KOPT-K1 (cell line): ENCODE measurements around the gene COL9A2.

Source experiments
- H3K27ac ChIP-seq: fragments of 200-600 bp; sonication (generic); 2 replicates; pipeline ENCODE4 v1.5.1; 2016; ENCODE audit warnings: antibody characterized with exemption, mild to moderate bottlenecking, low read depth, low read length; ENCODE audit not compliant: poor library complexity, severe bottlenecking
- H3K36me3 ChIP-seq: fragments of 200-600 bp; sonication (generic); 2 replicates; pipeline ENCODE4 v1.5.1; 2017; ENCODE audit warnings: antibody characterized with exemption, mild to moderate bottlenecking, low read length, moderate library complexity; ENCODE audit not compliant: insufficient read depth
- H3K9me3 ChIP-seq: fragments of 200-600 bp; sonication (generic); 2 replicates; pipeline ENCODE4 v1.5.1; 2017; ENCODE audit warnings: antibody characterized with exemption, low read length, mild to moderate bottlenecking; ENCODE audit not compliant: insufficient read depth, poor library complexity, severe bottlenecking

COL9A2 gene

DNA sequence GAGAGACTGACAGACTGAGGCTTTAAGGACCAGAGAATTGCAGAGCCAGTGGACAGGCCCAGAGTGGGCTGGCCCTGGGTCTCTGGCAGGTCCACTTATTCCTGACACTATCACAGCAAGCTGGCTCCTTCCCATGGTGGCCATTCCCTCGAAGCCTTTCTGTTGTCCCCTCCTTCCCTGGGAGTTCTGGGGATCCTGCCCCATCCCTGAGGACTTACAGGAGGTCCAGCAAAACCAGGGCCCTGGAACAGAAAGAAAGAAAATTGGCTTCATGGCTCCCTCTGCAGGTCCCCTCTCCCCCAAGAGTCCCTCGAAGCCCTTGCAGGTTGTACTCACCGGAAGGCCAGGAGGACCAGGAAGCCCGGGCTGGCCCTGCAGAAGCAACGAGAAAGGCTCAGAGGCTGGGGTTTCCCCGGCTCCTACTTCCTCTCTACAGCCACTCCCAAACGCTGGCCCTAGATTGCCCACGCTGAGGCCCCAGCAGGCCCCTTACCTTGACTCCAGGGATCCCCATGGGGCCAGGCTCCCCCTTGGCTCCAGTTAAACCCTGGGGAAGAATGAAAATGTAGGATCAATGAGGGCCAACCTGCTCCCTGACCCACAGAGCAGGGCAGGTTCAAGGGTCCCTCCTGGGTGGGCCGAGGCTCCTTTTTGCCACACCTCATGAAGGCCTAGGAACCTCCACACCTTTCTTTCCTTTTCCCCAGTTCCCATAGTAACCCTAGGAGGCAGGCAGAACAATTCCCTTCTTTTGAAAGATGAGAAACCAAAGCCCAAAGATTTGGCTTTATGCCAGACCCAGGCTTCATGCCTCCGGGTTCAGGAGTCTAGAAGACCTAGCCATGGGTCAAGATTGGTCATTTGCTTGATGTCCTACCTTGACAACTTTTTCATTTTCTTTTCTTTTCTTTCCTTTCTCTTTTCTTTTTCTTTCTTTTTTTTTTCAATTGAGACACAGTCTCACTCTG is 4.6 kb downstream of the COL9A2 start:
- Histone ChIP-seq H3K27ac (no peak overlapping the region), H3K9me3 (no peaks in the 10 kb centered on the region), H3K36me3 (no peaks in the 10 kb centered on the region)

DNA sequence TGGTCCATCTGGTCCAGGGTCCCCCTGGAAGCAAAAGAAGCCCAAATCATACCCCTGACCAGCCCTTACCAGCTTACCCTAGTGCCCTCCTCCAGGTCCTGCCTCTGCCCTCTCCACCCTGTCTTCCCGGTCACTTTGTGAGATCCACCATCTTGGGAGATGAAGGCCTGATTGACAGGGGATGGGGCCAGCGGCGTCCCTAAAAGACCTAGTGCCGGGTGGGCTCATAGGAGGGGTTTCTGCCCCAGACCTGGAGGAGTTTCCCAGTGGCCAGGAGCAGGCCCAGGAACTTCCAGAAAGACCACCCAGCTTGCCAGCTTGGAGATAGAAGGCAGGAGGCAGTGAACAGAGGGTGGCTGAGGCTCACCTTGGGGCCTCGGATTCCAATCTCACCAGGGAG is 5.4 kb downstream of the COL9A2 start:
- H3K27ac ChIP-seq = no peak overlapping the region
- H3K9me3 ChIP-seq = no peaks in the 10 kb centered on the region
- no peaks in the 10 kb centered on the region for H3K36me3 ChIP-seq

DNA sequence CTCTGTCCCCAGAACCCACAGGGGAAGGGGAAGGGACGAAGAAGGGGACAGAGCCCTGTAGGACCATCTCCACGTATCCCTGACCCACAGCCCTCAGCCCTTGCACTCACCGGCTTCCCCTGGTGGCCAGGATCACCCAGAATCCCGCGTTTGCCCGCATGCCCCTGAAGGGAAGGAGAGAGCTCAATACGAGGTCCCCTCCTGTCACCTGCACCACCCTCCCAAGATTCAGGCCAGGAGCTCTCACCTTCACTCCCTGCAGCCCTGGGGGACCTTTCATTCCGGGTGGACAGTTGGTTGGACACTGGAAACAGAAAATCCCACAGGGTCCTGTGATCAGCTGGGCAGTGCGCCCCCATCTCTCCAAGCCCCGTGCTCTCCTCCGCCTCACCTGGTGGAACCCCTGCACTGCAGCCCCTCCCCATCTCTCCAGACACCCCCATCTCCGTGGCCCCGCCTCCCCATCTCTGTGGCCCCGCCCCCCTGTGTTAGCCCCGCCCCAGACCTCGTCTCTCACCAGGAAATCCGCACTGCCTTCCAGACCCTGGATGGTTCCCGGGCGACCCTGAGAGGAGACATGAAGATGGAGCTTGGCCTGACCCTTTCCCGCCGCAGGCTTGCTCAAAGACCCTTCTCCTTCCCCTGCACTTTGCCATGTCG is 6.0 kb downstream of the COL9A2 start:
- no peak overlapping the region for H3K27ac ChIP-seq

DNA sequence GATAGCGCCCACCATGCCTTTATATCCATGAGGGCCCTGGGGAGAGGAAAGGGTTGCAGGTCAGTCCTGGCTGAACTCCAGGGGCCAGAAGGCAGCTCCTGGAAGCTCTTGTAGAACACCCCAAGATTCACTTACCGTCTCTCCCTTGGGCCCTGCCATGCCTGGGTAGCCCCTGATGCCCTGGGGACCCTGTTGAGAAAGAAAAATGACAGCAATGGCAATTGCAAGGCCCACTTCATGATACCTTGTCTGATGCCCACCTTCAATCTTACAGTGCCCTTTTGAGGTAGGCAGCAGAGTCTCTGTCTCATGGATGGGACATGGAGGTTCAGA is 7.0 kb downstream of the COL9A2 start:
- no peaks in the 10 kb centered on the region for H3K36me3 ChIP-seq
- H3K9me3 ChIP-seq = no peaks in the 10 kb centered on the region
- no peak overlapping the region for H3K27ac ChIP-seq

More for the DNA sequence above, 6.0 kb downstream of the COL9A2 start:
- Histone ChIP-seq H3K36me3 (no peaks in the 10 kb centered on the region), H3K9me3 (no peaks in the 10 kb centered on the region)

DNA sequence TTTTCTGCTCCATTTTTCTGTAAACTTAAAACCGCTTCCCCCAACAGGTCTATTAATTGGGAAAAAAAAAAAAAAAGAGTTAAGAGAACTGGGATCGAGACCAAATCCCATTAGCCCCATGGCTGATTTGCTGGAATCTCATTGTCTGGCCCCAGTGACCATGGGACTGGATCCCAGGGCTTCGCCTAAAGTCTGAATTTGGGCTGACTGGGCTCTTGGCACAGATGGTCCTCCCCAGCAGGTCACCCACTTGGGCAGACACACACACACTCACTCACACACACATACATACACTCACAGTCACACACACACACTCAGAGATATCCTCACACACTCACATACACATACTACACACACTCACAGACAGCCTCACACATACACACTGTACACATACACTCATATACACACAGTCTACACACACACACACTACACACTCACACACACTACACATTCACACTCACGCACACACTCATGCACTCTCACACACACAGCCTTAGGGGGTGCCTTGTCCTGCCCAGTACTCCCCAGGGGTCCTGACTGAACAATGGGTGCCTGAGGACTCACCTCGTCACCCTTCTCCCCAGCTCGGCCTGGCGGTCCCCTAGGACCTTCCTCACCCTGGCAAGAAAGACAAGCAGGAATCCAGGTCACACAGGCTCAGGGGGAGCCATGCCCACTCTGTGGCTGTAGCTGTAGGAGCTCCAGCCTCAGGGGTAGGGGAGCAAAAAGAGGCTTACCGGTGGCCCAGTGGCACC is 7.5 kb downstream of the COL9A2 start:
- Histone ChIP-seq H3K9me3 (no peaks in the 10 kb centered on the region), H3K27ac (no peak overlapping the region), H3K36me3 (no peaks in the 10 kb centered on the region)

DNA sequence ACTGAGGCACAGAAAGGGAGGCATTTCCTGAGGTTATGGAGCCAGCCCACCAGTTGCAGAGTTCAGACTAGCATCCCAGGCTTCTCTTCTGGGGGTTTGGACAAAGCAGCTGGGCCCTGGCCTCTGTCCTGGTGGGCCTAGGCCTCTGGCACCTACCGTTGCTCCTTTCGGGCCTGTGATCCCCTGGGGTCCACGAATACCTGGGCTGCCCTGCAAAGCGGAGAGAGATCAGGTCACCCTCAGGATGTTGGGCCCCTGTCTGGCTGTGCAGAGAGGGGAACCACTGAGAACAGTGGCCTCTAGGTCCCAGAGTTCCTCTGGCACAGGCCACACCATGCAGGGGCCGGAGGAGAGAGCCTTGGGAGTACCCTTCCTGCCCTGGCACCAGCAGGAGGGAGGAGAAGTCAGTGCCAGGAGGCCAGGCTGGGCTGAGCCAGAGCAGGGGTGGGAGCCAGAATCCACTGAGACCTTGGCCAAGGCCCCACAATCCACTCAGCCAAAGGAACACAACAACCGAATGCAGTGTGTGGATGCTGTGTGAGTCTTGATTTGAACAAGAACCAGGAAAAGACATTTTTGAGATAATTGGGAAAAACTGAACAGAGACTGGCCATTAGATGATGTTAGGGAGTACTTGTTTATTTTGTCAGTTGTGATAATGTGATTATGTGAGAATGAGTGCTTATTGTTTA is 8.9 kb downstream of the COL9A2 start:
- no peak overlapping the region for H3K27ac ChIP-seq

DNA sequence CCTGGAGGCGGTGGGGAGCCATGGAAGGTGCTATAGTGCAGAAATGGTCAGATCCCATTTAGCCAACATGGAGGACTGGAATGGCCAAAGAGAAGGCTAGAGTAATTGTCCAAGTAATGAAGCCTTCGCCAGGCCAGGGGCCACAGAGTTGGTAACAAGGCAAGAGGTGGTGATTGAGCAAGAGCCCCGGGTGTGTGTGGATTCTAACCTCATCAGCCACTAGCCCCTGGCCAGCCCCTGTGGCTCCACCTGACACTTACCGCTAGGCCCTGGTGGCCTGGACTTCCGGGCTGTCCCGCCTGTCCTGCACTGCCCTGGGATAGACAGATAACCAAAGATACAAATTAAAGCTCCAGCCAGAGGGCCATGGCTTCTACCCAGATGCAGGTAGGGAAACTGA is 9.9 kb downstream of the COL9A2 start:
- no peaks in the 10 kb centered on the region for H3K9me3 ChIP-seq
- no peaks in the 10 kb centered on the region for H3K36me3 ChIP-seq
- no peak overlapping the region for H3K27ac ChIP-seq

More for the DNA sequence above, 8.9 kb downstream of the COL9A2 start:
- Histone ChIP-seq H3K9me3 (no peaks in the 10 kb centered on the region), H3K36me3 (no peaks in the 10 kb centered on the region)

DNA sequence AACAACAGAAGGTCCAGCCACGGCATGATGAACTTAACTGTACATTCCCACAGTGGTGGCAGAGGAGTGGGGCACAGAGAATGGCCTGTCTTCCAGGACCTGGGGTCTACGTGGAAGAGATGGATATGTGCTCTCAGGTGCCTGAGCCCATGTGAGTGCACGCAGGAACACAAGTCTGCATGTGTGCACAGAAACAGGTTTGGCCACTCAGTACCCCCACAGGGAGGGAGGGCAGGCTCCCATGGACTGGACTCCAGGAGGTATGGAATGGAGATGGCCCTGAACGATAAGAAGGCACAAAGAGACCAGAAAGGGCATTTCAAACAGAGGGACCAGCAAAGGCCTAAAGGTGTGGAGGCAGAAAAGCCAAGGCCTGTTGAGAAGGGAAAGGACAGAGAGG is 10.8 kb downstream of the COL9A2 start:
- no peaks in the 10 kb centered on the region for H3K9me3 ChIP-seq
- H3K36me3 ChIP-seq = no peaks in the 10 kb centered on the region
- no peak overlapping the region for H3K27ac ChIP-seq

DNA sequence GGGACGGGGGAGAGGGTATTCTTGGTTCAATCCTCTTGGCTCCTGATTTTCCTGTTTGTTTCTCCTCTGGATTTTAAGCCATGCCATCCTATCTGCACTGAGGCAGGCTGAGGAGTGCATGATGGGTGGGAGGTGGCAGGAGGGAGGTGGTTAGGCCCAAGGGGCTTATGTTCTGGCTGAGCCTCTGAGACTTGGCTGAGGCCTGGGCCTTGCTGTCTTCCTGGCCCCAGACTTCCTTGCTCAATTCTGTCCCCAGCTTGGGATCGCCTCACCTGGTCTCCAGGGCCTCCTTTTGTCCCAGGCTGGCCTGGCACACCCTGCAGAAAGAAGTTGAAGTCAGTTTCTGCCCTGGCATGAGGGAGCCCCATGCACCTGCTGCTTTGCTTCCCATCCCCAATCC is 11.2 kb downstream of the COL9A2 start:
- no peak overlapping the region for H3K27ac ChIP-seq
- no peaks in the 10 kb centered on the region for H3K36me3 ChIP-seq
- H3K9me3 ChIP-seq = no peaks in the 10 kb centered on the region

DNA sequence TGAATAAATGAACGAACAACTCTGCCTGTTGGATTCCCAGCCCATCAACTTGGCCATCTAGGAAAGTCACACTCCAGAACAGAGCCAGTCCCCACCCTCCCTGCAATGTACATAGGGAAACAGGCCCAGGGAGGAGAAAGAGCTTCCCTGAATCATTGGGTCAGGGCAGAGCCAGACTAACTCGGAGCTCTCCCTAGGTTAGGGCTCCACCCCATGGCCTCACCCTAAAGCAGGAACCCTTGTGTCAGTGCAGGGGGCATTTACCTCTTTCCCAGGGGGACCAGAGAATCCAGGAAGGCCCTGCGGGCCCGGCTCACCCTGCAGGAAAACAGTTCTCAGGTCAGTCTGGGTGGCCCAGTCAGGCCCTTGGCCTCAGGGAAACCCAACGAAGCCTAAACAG is 11.6 kb downstream of the COL9A2 start:
- no peaks in the 10 kb centered on the region for H3K36me3 ChIP-seq
- H3K27ac ChIP-seq = no peak overlapping the region
- H3K9me3 ChIP-seq = no peaks in the 10 kb centered on the region

DNA sequence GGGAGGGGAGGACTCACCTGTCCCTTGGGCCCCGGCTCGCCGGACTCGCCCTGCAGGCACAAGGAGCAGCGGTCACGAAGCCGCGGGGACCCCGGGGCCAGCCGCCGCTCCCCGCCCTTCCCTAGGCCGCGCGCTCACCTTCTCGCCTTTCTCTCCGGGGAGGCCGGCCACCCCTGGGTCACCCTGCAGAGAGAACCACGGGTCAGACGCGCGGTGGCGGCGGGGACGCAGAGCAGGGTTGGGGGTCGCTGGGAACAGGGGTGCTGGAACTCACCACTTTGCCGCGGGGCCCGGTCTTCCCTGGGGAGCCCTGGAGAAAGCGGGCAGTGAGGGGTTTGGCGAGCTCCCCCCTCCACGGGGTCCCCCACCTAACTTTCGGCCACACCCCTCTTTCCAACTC is 13.3 kb downstream of the COL9A2 start:
- H3K27ac ChIP-seq = no peak overlapping the region
- H3K9me3 ChIP-seq = no peaks in the 10 kb centered on the region

DNA sequence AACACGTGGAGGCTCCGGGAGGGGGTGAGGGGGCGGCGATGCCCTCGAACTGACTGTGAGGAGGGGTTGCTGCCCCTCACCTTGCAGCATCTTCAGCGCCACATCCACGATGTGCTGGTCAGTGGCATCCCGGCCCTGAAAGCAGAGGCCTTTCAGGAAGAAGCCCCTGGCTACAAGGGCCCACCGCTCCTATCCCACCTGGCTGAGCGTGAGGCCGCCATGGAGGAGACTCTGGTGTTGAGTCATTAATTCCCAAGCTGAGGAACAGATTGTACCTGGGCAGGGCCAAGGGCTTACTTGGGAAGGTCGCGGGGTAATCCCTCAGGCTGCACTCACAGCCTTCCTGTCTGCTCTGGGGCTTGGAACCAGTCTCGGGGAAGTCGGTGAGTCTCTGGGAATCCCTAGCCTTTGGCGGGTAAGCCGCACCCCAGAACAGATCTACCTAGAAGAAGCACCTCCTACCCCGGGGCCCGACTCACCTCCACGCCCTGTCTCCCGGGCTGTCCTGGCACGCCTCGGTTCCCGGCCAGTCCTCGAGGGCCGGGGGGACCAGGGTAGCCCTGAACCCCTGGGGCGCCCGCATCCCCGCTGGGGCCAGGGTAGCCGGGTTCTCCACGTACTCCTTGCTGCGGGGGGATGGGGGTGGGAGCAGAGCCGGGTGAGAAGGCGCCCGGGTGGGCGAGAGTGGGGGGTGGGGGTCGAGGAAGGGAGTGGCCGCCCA is 13.9 kb downstream of the COL9A2 start:
- Histone ChIP-seq H3K9me3 (no peaks in the 10 kb centered on the region), H3K27ac (no peak overlapping the region), H3K36me3 (no peaks in the 10 kb centered on the region)

More for the DNA sequence above, 13.3 kb downstream of the COL9A2 start:
- no peaks in the 10 kb centered on the region for H3K36me3 ChIP-seq

DNA sequence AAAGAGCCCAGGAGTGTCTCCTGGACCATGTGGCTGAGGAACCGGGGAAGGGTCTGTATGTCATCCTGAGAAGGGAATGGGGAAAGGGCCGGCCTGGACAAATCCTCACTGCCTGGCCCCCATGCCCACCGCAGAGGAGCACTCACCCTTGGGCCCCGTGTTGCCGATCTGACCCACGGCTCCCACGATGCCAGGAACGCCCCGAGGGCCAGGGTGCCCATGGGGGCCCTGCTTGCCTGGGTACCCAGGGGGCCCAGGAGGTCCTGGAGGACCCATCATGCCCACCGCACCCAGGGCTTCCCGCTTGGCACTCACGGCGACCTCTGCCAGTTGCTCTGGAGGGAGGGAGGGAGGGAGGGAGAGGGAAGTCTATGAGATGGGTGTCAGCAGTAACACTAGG is 14.6 kb downstream of the COL9A2 start:
- Histone ChIP-seq H3K9me3 (no peaks in the 10 kb centered on the region), H3K36me3 (no peaks in the 10 kb centered on the region), H3K27ac (no peak overlapping the region)

DNA sequence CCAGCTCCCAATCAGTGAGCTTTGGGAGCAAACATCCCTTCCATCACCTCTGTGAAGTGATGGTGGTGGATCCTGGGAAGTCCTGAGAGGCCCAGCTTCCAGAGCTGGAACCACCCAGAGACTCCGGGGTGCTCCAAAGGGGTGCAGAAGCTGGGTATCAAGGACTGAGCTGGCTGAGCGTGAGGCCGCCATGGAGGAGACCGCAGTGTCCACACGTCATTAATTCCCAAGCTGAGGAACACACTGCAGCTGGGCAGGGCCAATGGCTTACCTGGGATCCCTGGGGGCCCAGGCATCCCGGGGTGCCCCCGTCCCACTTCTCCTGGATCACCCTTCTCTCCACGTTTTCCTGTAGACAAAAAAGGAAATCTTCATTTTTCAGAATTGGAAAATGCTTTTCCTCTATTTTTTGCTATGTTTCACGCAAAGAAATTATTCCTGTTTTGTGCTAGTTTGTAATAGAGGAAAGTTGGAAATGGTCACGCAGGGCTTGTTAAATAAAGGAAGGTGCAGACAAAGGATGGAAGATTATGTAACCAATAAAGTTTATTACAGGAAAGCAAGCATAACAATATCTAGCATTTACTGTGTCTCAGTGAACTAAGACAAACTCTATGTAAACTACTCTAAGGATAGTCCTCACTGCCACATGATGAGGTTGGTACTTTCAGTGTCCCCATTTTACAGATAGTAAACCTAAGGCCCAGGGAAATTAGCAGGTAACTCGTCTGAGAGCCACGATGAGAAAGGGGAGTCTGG is 15.4 kb downstream of the COL9A2 start:
- no peak overlapping the region for H3K27ac ChIP-seq
- H3K36me3 ChIP-seq = no peaks in the 10 kb centered on the region
- H3K9me3 ChIP-seq = no peaks in the 10 kb centered on the region
